Trophoblast cell (in vitro differentiated cells and primary cell): Measurements from ENCODE around the gene MNT.
A peak's percentile ranks its signal among the peaks of the same experiment; 100 is the strongest.

Experiments
- DNase-seq, 2 donors: peaks; one replicate each; pipeline ENCODE4 v3.0.0-alpha.2; 2016
- H2AFZ ChIP-seq: 2 replicates; pipeline ENCODE4 v1.6.1; 2013; ENCODE audit warnings: low read length, moderate library complexity, mild to moderate bottlenecking; ENCODE audit not compliant: insufficient read depth, poor library complexity
- H2AK5ac ChIP-seq: 2 replicates; pipeline ENCODE4 v1.6.1; 2013; ENCODE audit warnings: mild to moderate bottlenecking, low read length
- H2BK120ac ChIP-seq: 2 replicates; pipeline ENCODE4 v1.6.1; 2013; ENCODE audit warnings: low read length, mild to moderate bottlenecking, moderate library complexity; ENCODE audit not compliant: insufficient read depth, poor library complexity
- H2BK12ac ChIP-seq: 2 replicates; pipeline ENCODE4 v1.6.1; 2013; ENCODE audit warnings: mild to moderate bottlenecking, low read length, moderate library complexity
- H2BK5ac ChIP-seq: 2 replicates; pipeline ENCODE4 v1.6.1; 2013; ENCODE audit warnings: low read length, low read depth, moderate library complexity, mild to moderate bottlenecking; ENCODE audit not compliant: poor library complexity
- H3K14ac ChIP-seq: 2 replicates; pipeline ENCODE4 v1.6.1; 2013; ENCODE audit warnings: mild to moderate bottlenecking, low read length
- H3K18ac ChIP-seq: 2 replicates; pipeline ENCODE4 v1.6.1; 2013; ENCODE audit warnings: mild to moderate bottlenecking, low read length
- H3K23ac ChIP-seq: 2 replicates; pipeline ENCODE4 v1.6.1; 2013; ENCODE audit warnings: low read length
- H3K27ac ChIP-seq: 2 replicates; pipeline ENCODE4 v1.5.1; 2013; ENCODE audit warnings: low read depth, mild to moderate bottlenecking, inconsistent platforms, low read length, moderate library complexity
- H3K27me3 ChIP-seq: 2 replicates; pipeline ENCODE4 v1.6.1; 2013; ENCODE audit warnings: inconsistent platforms, mild to moderate bottlenecking, low read length, moderate library complexity; ENCODE audit not compliant: insufficient read depth
- H3K36me3 ChIP-seq, 2 experiments: 1 replicate in 1 of 2; 2 replicates in 1 of 2; pipeline ENCODE4 v1.6.1; 2013; ENCODE audit warnings: low read length in 2 of 2, mild to moderate bottlenecking in 2 of 2, moderate library complexity in 1 of 2; ENCODE audit not compliant: insufficient read depth in 2 of 2, control insufficient read depth in 1 of 2
- H3K4ac ChIP-seq: 2 replicates; pipeline ENCODE4 v1.6.1; 2013; ENCODE audit warnings: low read depth, mild to moderate bottlenecking, low read length, moderate library complexity
- H3K4me1 ChIP-seq, 2 experiments: 1 replicate in 1 of 2; 2 replicates in 1 of 2; pipeline ENCODE4 v1.6.1; 2013; ENCODE audit warnings: low read length in 2 of 2, mild to moderate bottlenecking in 2 of 2, moderate library complexity in 1 of 2; ENCODE audit not compliant: insufficient read depth in 2 of 2, control insufficient read depth in 1 of 2
- H3K4me2 ChIP-seq: 2 replicates; pipeline ENCODE4 v1.6.1; 2013; ENCODE audit warnings: inconsistent platforms, mild to moderate bottlenecking, low read length, moderate library complexity
- H3K4me3 ChIP-seq: 2 replicates; pipeline ENCODE4 v1.5.1; 2013; ENCODE audit warnings: mild to moderate bottlenecking, low read depth, low read length, inconsistent platforms
- H3K79me1 ChIP-seq: one replicate; pipeline ENCODE4 v1.6.1; 2013; ENCODE audit warnings: low read length
- H3K79me2 ChIP-seq: 2 replicates; pipeline ENCODE4 v1.6.1; 2013; ENCODE audit warnings: low read length, mild to moderate bottlenecking; ENCODE audit not compliant: control insufficient read depth, insufficient read depth, poor library complexity
- H3K9ac ChIP-seq: 2 replicates; pipeline ENCODE4 v1.6.1; 2013; ENCODE audit warnings: mild to moderate bottlenecking, low read length
- H3K9me3 ChIP-seq: 2 replicates; pipeline ENCODE4 v1.6.1; 2013; ENCODE audit warnings: low read depth, mild to moderate bottlenecking, control low read depth, inconsistent platforms, low read length; ENCODE audit not compliant: insufficient read depth
- H4K12ac ChIP-seq: 2 replicates; pipeline ENCODE4 v1.6.1; 2013; ENCODE audit warnings: low read depth, mild to moderate bottlenecking, low read length, moderate library complexity
- H4K8ac ChIP-seq: 2 replicates; pipeline ENCODE4 v1.6.1; 2013; ENCODE audit warnings: low read depth, mild to moderate bottlenecking, low read length, moderate library complexity
- H4K91ac ChIP-seq: one replicate; pipeline ENCODE4 v1.6.1; 2013; ENCODE audit warnings: low read depth, mild to moderate bottlenecking, low read length, moderate library complexity
- WGBS: extraction: QIAGEN DNeasy Blood & Tissue Kit; methylation state at CpG from one replicate; pipeline ENCODE4 v1.1.7; 2013; ENCODE audit warnings: missing lambda C conversion rate; ENCODE audit not compliant: insufficient read length, insufficient coverage; ENCODE audit errors: extremely low coverage; 5-methylcytosine and 5-hydroxymethylcytosine counted together

MNT gene

DNA sequence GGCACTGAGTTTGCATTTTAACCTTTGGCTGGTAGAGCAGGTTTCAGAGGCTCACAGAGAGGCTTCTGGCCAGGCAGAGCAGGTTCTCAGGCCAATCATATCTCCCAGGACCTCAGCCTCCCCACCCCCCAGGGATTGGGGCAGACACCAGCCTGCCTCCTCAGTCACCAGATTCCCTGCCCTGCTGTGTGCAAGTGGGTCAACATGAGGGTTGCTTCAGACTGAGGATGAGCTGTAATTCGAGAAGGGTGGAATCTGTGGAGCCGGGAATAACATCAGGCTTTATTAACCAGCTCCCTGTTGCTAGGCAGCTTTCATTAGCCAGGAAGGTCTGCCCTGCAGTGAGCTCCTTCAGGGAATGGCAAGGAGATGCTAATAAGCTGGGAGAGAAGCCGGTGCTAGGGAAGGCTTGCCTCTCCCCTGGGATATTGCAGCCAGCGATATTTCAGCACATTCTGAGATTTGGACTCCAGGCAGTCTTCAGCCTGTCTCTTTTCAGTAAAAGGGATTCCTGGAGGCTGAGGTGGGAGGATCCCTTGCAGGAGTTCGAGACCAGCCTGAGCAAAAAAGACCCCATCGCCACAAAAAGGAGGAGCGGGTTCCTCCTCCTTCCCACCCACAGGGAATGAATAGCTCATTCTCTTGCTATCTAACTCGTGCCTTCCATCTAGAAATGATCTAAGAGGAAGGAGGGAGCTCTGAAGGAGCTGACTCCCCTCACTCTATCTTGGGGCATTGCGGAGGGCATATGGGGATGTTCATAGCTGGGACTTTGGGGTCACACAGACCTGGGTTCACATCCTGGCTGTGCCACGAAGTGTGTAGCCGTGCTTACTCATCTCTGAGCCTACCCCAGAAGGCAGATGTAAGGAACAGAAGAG lies 52.8 kb downstream of the MNT start:
- peak overlapping the region; percentile 39 for H2BK120ac ChIP-seq
- no CpG with 5 or more reads among the region's 11 CpGs for WGBS
- no peaks in the 10 kb centered on the region for H3K27me3 ChIP-seq
- H3K4me3 ChIP-seq = no peak overlapping the region
- peak overlapping the region; percentile 70 for H3K27ac ChIP-seq
- peak overlapping the region; percentile 25 for H3K4me2 ChIP-seq
- no peak overlapping the region for H4K8ac ChIP-seq
- H4K91ac ChIP-seq = peak overlapping the region; percentile 82
- H4K12ac ChIP-seq = no peak overlapping the region
- H3K79me1 ChIP-seq = peaks cover 11% of the 10 kb centered on the region
- H2BK12ac ChIP-seq = peak overlapping the region; percentile 92
- H3K9me3 ChIP-seq = no peaks in the 10 kb centered on the region
- peak overlapping the region; percentile 75 for H2BK5ac ChIP-seq
- peak overlapping the region; percentile 29 for H3K9ac ChIP-seq
- H3K4ac ChIP-seq = peak overlapping the region; percentile 29
- DNase-seq = peak in 1 of 2 donors; percentile 31
- H3K14ac ChIP-seq = no peak overlapping the region
- peak overlapping the region; percentile 83 for H3K18ac ChIP-seq
- peak overlapping the region; percentile 60 for H2AK5ac ChIP-seq
- H2AFZ ChIP-seq = no peak overlapping the region
- H3K36me3 ChIP-seq = peaks cover 13 to 17% of the 10 kb centered on the region in 2 experiments
- H3K4me1 ChIP-seq = peaks cover 20 to 22% of the 10 kb centered on the region in 2 experiments
- no peak overlapping the region for H3K23ac ChIP-seq
- H3K79me2 ChIP-seq = peaks cover 5% of the 10 kb centered on the region

DNA sequence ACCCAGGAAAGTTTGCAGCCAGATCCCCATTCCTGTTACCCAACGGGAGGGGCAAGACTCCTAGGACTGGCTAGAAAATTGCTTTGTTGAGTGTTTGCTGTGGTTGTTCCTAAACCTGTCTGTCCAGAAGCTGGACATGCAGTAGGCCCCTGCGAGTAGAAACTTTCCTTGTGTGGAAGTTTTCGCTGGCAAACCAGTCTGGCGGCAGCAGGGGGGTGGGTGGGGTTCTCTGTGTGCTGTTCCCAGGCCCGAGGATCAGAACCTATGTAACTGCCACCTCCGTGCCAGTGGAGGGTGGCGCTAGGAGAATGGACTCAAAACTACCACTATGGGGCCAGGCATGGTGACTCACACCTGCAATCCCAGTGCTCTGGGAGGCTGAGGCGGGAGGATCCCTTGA lies 54.4 kb downstream of the MNT start:
- Histone ChIP-seq H3K4me2 (peak overlapping the region; percentile 26), H4K91ac (peak overlapping the region; percentile 90), H3K18ac (peak overlapping the region; percentile 90), H3K4me3 (no peak overlapping the region), H3K79me1 (peaks cover 11% of the 10 kb centered on the region), H4K12ac (peak overlapping the region; percentile 64), H2AK5ac (no peak overlapping the region), H3K27ac (peak overlapping the region; percentile 86), H3K4me1 (peaks cover 20 to 22% of the 10 kb centered on the region in 2 experiments), H2BK120ac (peak overlapping the region; percentile 84), H2AFZ (no peak overlapping the region), H3K36me3 (peaks cover 9 to 21% of the 10 kb centered on the region in 2 experiments), H4K8ac (peak overlapping the region; percentile 67), H3K4ac (peak overlapping the region; percentile 27), H3K14ac (peak overlapping the region; percentile 82), H2BK12ac (peak overlapping the region; percentile 78), H3K23ac (no peak overlapping the region), H3K27me3 (no peaks in the 10 kb centered on the region), H3K79me2 (peaks cover 5% of the 10 kb centered on the region), H3K9me3 (no peaks in the 10 kb centered on the region), H2BK5ac (peak overlapping the region; percentile 93), H3K9ac (no peak overlapping the region)
- peak in 1 of 2 donors; percentile 21 for DNase-seq
- no CpG with 5 or more reads among the region's 8 CpGs for WGBS

DNA sequence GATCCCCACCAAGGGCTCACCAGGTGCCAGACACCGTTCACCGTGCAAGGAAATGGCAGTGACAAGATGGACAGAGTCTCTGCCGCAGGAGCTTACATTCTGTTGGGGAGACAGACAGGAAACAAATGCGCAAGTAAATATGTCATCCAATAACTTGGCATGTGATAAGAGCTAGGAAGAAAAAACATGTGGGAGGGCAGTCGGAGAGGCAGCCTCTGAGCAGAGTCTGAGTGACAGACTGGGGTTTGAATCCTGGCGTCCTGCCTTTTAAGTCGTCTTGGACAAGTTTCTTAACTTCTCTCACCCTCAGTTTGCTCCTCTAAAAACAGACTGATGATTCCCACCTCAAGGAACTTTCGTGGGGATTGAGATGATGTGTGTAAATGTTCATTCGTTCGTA lies 56.3 kb downstream of the MNT start:
- H3K4ac ChIP-seq = no peak overlapping the region
- H3K4me1 ChIP-seq = peaks cover 20 to 22% of the 10 kb centered on the region in 2 experiments
- H2AK5ac ChIP-seq = no peak overlapping the region
- no peak overlapping the region for H2BK120ac ChIP-seq
- H3K23ac ChIP-seq = peak overlapping the region; percentile 23
- no peak overlapping the region for H2BK12ac ChIP-seq
- H3K14ac ChIP-seq = no peak overlapping the region
- peaks cover 9 to 21% of the 10 kb centered on the region in 2 experiments for H3K36me3 ChIP-seq
- no CpG with 5 or more reads among the region's 10 CpGs for WGBS
- no peak overlapping the region for H3K4me2 ChIP-seq
- no peak overlapping the region for H4K91ac ChIP-seq
- peaks cover 11% of the 10 kb centered on the region for H3K79me1 ChIP-seq
- H3K18ac ChIP-seq = no peak overlapping the region
- no peak overlapping the region for H2BK5ac ChIP-seq
- H3K79me2 ChIP-seq = peaks cover 5% of the 10 kb centered on the region
- H2AFZ ChIP-seq = no peak overlapping the region
- no peak overlapping the region for H3K27ac ChIP-seq
- no peak for DNase-seq
- H3K9ac ChIP-seq = no peak overlapping the region
- H3K4me3 ChIP-seq = no peak overlapping the region
- no peak overlapping the region for H4K8ac ChIP-seq
- no peaks in the 10 kb centered on the region for H3K27me3 ChIP-seq
- H3K9me3 ChIP-seq = no peaks in the 10 kb centered on the region
- no peak overlapping the region for H4K12ac ChIP-seq

DNA sequence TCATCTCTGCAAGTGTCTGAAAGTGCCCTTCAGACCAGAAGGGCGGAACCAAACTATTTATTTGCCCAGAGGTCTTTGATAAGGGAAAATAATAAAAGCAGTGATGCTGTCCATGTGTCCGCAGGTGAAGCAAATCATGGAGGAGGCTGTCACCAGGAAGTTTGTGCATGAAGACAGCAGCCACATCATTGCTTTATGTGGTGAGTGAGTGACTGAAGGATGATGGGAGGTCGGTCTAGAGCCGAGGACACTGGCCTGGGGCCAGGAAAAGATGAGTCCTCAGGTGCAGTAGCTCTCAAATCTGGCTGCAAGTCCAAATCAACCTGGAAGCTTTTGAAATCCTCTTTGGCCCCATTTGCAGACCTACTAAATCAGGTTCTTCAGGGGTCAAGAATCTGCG lies 57.4 kb downstream of the MNT start:
- no CpG with 5 or more reads among the region's 5 CpGs for WGBS
- Histone ChIP-seq H3K27ac (no peak overlapping the region), H3K4me1 (peaks cover 18 to 19% of the 10 kb centered on the region in 2 experiments), H3K27me3 (no peaks in the 10 kb centered on the region), H3K23ac (no peak overlapping the region), H4K8ac (no peak overlapping the region), H3K14ac (no peak overlapping the region), H3K4me2 (no peak overlapping the region), H3K79me1 (peaks cover 10% of the 10 kb centered on the region), H3K4ac (no peak overlapping the region), H2BK120ac (no peak overlapping the region), H4K91ac (no peak overlapping the region), H3K36me3 (peaks cover 9 to 21% of the 10 kb centered on the region in 2 experiments), H2AK5ac (no peak overlapping the region), H2BK12ac (no peak overlapping the region), H3K18ac (no peak overlapping the region), H3K9me3 (no peaks in the 10 kb centered on the region), H2AFZ (no peak overlapping the region), H3K79me2 (peaks cover 5% of the 10 kb centered on the region), H3K4me3 (no peak overlapping the region), H2BK5ac (no peak overlapping the region), H4K12ac (no peak overlapping the region), H3K9ac (no peak overlapping the region)
- DNase-seq = no peak
